ENCODE results near the gene TRIM17.

TRIM17 gene

DNA sequence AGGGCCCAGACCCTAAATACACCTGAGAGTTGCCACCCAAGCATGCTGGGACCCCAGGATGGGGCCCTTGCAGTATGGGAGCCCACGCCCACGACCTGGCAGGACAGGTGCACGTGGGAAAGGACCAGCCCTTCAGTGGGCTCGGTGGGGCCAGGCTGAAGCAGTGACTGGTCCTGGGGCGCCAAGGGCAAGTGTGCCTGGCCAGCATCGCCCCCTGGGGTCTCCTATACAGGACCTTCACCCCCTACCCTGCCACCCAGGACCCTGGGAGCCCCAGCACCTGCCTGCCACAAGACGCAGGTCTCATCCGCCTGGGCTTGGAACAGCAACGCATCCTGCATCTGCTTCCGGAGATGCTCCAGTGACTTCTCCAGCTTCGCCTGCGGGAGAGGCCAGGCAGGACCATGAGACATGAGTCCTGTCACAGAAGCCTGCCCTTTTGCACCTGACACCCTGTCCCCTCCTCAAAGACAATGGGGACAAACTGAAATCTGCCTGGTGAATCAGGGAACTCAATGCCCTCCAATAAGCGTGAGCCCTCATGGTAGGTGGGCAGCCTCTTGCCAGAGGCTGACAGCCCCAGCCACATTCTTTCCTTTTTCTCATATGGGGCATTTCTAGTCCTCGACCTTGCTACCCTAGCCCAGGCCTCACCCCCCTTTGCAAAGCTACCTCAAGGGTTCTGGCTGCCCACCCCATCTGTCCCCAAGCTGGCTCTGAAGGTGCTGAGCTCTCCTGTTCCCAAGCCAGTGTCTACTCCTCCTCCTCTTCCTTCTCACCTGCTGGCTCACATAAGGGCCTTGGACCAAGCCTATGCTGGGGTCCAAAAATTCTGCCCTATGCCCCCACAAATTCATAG, 14.7 kb downstream of the TRIM17 start:
- DNase-seq (ENCODE audit: low read depth in 2 of 2) = no peak

DNA sequence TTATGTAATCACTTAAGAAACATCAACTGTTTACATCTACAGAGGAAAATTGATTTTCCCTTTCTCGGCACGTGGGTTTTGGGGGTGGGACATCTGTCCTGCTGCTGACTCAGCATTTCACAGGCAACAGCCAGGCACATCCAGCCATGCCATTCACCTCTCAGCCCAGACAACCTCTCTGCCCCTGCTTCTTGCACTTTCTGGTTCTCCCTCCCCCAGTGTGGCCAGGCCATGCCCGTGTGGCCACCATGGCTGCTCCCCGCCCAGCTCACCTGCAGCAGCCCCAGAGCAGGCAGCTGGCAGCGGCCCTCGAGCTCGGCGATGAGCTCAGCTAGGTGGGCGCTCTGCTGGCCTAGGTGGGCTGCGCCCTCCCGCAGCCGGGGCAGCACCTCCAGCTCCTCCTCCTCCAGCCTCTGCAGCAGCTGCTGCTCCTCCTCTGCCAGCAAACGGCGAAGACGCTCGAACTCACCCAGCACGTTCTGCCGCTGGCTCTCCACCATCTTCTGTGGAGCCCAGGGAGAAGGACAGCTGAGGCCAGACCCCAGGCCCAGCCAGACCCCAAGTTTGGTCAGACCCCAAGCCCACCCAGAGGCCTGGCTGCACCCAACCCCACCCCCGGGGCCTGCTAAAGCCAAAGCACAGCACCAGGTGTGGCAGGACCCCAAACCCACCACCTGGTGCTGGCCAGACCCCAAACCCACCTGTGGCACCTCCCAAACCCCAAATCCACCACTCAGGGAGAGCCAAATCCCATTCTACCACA, 15.8 kb downstream of the TRIM17 start:
- no peak for DNase-seq (ENCODE audit: low read depth in 2 of 2)

DNA sequence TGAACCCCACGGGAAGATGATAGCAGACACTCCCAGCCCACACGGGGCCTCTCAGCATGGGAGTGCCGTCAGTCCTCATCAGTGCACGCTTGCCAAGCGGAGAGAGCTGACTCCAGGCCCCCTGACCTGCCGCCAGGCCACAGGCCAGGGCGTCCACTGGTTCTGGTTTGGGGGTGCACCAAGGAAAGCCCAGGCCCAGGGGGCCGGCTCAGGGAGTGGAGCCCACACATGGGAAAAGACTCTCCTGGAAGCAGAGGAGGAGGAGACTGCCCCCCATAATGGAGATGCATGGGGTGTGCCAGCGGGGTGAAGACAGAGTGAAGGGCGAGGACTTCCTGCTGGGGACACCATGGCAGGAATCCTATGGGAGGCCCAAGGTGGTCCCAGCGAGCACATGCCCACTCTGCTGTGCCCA, 16.4 kb downstream of the TRIM17 start:
- DNase-seq (ENCODE audit: low read depth in 2 of 2) = no peak

DNA sequence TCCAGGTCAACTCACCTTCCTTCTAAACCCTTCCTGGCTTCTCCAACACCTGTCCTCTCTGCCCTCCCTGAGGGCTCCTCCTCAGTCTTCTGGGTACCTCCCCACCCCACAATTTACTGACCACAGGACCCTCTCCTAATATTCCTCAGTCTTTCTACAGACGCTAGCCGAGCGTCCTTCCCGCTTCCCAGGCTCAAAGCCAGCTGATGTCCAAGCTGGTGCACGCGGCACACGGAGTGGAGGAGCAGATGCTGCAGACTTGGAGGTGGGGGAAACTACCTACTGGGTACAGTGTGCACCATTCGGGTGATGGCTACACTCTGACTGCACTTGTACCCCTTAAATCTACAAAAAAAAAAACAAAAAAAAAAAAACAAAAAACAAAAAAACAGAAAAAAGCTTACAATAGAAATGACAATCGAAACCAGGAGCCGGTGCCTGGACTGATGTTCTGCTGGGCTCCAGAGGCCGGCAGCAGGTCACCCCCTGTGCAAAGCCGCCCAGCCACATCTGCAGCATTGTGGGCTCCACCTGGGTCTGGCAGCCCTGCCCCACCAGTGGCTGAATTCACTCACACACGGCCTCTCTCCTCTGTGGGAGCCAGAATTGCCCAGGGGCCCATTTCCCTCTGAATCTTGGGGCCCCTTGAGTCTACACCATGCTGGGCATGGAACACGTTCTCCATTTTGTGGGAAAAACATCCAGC, 17.0 kb downstream of the TRIM17 start:
- DNase-seq (ENCODE audit: low read depth in 2 of 2) = no peak

DNA sequence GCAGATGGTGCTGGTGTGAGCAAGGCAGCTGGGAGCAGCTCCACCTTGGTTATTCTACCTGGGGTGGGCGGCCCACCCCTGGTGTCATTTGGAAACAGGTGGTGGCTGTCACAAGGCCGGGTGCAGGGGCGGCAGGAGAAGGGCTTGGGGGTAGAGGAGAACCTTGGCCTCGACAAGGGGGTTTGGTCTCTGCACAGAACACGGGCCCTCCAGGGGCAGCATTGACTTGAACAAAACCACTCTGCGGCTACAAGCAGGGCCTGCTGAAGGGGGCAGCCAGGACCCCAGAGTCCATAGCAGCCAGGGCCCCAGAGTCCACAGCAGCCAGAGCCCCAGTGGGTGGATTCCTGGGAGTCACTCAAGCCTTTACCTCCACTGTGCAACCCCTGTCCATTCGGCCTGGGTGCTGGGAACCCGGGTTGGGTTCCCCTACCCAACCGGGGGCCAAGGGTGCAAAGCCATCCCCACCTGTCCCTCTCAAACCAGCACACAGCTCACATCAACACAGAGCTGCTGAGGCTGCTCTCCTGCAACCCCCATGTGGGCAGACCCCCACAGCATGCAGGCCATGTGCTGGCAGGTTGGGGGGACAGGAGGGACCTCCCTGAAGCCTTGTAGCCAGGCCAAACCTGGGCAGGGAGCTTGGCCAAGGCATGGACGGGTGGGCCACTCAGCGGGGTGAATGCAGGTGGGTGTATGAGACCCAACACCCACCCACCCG, 17.8 kb downstream of the TRIM17 start:
- DNase-seq (ENCODE audit: low read depth in 2 of 2) = no peak

DNA sequence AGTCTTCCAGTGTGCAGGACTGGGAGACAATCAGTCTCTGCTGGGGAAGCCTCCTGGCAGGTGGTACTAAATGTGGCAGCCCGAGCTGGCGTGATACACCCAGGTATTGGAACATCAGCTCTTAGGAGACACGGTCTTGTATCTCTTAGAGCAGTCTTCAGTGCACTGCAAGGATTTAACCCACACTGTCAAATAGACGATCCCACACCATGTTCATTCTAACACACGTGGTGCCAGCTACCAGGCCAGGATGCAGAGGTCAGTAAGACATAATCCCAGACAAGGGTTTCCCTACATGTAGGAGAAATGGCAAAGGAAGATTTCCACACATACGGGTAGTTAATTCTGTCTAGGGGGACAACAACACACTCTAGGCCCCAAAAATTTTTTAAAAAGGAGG, 18.7 kb downstream of the TRIM17 start:
- no peak for DNase-seq (ENCODE audit: low read depth in 2 of 2)

DNA sequence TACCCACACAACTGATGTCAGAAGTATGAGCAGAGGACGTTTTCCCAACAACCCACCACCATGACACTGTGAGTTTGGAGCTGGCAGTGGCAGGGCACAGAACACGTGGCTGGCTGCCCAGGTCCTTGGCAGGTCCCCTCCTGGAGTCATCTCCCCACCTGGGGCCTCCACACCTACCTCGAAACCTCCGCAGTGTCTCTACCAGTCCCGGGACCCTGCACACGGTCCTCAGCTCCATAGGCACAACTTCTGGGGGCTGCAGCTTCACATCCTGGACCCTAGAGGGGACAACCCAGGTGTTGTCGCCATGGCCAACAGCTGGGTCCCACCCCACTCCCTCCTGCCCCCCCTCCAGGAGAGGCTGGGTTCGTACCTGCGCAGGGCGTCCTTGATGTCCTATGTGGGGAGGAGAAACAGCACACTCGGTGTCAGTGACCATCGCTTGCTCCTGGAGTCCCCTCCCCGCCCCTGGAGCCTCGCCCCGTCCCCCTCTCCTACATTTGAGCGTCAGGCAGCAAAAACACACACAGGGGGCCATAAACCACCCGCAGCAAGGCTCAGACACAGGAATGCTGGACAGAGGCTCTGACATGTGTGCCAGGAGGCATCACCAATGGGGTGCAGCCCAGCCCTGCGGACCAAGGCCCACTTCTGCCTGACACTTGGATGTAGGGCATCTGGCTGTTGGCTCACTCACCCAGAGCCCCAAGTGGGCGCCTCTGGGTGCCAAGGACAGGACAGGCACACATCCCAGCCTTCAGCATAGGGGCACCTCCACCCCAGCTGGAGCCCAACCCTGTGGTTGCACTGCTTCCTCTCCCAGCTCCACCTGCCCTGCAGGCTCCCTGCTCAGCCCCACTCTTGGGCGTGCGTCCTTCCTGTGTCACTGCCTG, 19.6 kb downstream of the TRIM17 start:
- DNase-seq (ENCODE audit: low read depth in 2 of 2) = no peak

DNA sequence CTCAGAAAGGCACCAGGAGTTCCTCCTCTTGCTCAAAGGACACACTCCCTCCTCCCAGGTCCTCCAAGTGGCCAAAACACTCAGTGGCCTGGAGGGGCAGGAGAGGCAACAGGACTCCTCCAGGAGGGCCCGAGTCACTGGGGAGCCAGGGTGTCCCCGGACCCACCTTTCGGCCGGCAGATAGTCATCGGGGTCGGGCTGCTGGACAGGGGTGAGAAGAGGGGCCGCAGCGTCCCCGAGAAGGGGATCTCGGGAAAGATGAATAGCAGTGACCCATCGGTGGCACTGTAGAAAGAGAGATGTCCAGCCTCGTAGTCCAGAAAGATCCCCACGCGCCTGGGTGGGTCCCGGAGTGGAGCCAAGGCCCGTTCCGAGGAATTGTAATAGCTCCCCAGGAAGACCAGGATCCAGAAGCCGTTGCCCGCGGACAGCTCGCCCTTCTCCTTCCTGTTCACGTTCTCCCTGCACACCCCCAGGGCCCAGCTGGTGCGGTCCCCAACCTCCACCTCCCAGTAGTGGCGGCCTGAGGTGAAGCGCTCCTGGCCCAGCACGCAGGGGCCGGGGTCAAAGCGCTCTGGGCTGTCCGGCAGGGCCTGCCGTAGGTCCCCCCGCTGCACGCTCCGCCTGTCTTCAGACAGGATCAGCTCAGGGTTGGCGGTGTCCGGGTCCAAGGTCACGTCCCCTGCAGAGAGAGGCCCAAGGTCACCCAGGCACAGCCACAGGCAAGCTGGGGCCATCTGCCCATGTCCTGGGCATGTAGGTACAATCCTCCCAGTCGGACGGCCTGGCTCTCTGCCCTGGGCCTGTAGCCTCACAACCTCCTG, 21.9 kb downstream of the TRIM17 start:
- no peak for DNase-seq (ENCODE audit: low read depth in 2 of 2)

DNA sequence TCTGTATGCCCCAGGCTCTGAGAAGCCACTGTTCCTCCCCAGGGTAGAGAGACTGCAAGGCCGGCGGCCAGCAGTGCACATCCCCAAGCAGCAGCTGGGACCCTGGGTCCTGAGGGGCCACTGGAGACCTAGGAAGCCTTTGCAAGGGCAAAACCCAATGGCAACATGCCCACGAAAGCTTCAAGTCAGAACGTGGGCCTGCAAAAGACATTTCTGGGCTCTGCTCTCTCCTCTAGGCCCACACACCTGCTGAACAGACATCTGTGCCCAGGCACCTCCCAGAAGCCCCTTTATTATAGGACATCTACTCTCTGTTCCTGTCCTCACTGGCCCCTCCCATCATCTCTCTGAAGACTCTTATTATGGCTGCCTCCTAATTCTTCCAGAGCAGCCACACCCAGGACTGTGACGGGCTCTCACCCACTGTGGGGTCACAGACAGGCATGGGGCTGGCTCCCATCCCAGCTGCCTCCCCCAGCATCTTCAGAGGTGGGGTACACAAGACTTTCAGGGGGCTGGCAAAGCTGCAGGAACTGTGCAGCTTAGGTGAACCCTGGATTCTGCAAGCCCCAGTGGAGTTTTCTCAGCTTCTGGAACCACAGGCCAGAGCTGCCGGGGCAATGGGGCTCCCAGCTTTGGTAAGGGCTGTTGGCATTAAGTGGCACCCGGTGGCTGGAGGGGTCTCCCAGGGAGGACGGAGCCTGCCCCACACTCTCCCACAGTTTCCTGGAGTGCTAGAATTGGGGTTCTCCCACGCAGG, 22.7 kb downstream of the TRIM17 start:
- no peak for DNase-seq (ENCODE audit: low read depth in 2 of 2)

DNA sequence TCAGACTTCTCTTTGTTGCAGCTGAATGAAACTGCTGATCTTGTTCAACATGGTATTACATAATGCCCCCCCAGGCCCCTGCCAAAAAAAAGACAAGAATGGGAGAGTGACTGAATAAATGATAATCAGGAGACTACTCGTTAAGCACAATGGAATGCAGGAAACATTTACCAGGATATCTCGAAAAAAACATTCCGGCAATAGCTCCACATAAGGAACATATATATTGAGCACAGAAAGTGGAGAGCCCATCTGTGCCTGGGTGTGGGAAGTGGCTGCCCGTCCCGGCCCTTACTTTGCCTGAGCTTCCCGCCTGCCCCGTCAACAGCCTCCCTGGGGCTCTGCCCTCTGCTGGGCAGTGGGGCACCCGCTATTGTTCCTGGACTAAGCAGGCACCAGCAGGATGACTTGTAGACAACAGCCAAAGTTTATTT, 23.4 kb downstream of the TRIM17 start:
- DNase-seq (ENCODE audit: low read depth in 2 of 2) = no peak

DNA sequence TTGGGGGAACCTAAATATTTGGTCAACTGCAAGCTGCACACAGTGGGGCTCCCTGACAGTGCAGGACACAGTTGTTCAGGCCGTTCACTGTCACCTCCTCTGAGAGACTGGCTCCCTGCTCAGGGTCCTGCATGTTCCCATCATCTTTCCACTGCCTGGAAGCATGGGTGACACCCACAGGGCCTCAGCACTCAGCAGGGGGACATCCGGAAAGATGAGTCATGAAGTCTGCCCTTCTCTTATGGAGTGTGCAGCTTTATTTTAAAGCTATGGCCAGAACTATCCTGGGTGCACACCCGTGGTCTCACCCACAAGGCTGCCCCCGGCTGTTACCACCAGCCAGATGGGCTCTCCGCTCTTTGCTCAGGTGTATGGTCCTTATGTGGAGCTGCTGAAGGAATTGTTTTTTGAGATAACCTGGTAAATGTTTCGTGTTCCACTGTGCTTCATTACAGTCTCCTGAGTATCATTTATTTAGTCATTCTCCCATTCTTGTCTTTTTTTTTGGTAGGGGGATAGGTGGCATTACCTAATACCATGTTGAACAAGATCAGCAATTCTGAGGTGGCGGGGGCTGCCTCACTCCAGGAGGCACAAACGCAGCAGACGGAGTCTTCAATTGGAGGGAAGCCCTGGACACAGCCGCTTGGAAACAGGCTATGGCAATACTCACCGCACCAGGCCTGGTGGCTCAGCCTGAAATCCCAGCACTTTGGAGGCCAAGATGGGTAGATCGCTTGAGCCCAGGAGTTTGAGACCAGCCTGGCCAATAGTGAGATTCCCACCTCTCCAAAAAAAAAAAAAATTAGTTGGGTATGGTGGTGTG, 24.3 kb downstream of the TRIM17 start:
- DNase-seq (ENCODE audit: low read depth in 2 of 2) = no peak

DNA sequence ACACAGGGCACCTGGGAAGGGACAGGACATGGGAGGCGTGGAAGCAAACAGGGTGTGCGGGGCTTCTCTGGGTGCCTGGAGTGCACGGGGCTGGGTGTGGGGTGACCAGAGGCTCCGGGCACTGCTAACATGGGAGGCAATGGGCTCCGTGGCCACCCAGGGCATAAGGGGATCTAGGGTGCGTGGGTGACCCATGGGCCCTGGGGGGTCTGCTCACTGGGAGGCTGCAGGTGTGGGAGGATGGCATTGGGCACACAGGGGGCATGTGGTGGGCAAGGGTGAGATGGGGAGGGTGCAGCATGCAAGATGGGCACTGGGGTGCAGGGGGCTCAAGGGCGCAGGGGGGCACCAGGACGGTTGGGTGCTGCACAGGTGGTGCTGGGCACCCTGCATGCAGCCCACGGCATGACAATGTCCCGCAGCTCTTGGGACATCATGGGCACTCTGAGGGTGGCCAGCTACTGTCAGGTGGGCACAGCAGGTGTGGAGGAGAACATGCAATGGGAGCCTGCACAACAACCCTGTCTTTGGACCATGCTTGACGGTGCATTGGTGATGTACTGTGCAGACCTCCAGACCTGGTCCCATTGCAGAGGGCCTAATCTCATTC, 25.1 kb downstream of the TRIM17 start:
- no peak for DNase-seq (ENCODE audit: low read depth in 2 of 2)

DNA sequence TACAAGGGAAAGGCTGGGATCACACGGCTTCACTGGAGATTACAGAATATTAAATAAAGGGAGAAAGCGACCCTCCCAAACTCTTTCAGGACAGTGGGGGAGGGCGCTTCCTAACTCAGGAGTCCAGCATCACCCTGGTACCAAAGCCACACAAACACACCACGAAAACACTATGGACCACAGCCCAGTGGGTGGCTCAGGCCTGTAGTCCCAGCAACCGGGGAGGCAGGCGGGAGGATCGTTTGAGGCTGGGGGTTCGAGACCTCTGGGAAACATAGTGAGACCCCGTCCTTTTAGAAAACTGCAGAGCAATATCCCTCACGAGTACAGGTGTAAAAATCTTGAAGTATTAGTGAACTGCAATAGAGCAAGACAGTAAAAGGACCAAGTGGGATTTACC, 26.0 kb downstream of the TRIM17 start:
- no peak for DNase-seq (ENCODE audit: low read depth in 2 of 2)

DNA sequence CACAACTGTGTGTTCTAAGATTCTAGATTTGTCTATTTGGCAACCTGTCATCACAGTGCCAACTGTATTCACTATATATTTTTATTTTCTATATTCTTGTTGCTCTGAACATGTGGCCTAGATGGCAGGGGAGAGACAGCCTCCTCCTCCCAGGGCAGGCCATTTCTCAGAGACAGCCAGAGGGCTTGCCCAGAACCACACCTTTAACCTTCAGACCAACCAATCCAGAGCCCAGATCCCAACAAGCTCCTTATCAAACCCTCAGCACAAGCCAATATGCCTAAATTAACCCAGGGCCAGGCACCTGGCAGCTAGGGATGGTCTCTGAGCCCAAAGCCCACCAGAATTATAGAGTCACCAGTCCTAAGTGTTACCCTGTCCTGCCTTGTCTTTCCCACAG, 29.3 kb downstream of the TRIM17 start:
- DNase-seq (ENCODE audit: low read depth in 2 of 2) = no peak

DNA sequence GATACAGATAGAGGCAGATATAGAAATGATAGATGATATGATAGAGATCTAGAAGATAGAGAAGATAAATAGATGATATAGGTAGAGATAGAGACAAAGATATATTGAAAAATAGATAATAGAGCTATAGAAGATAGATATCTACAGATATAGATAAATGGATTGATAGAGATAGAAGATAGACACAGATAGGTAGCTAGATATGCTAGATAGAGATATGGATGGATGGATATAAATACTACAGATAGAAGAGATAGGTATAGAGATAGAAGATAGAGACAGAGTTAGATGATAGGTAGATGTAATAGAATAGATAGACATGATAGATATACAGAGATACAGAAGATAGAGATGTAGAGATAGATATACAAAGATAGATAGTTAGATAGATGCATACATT, 31.4 kb downstream of the TRIM17 start:
- DNase-seq (ENCODE audit: low read depth in 2 of 2) = no peak

DNA sequence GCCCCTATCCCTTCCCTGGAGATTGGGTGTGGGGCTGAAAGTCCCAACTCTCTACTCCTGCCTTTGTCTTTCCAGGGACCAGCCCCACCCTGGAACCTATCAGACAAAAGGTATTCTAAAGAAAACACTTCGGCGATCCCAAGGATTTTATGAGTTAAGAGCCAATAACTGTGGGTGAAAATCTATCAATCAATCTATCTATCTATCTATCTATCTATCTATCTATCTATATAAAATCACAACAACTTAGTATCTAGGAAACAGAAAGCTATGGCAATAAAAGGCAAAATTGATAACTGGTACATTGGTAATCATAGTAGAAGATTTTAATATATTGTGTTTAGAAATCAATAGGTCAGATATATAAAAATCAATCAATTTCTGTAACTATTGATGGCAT, 32.9 kb downstream of the TRIM17 start:
- no peak for DNase-seq (ENCODE audit: low read depth in 2 of 2)

DNA sequence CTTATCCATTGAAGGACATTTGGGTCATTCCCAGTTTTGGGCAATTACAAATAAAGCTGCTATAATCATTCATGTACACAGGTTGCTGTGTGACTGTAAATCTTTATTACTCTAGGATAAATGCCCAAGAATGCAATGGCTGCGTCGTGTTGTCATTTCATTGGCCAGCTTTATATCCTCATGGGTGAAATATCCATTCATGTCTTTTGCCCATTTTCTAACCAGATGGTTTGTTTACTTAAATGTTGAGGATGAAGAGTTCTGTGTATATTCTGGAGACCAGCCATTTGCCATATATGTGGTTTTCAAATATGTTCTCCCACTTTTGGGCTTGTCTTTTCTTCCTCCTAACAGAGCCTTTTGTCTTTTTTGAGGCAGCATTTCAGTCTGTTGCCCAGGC, 35.3 kb downstream of the TRIM17 start:
- DNase-seq (ENCODE audit: low read depth in 2 of 2) = no peak

DNA sequence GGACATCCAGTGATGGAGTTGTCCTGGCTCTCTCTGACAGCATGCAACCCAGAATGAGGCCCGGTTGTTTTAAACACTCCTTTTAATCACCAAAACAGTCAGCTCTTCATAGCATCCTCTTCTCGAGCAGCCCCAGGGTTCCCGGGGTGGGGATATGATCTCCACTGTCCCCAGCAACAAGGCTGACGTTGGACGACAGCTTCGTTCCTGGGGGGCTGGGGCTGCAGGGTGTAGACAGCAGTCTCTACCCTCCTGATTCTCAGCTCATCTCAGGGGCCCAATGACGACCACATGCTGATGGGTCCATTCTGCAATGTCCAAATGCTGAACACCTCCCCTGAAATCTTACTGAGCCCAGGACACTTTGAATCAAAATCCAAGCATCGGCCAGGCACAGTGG, 37.0 kb downstream of the TRIM17 start:
- DNase-seq (ENCODE audit: low read depth in 2 of 2) = no peak

Data from stimulated activated CD8-positive, alpha-beta memory T cell treated with anti-CD3 and anti-CD28 coated beads, Interleukin-7, amount 100 ng/mL, for 4 hours (primary cell).